ENCODE data around the gene HTR3B.
"Not testable (repeated sequence)": the region's sequence is repeated elsewhere in the genome, so short reads cannot be mapped to it uniquely, and the experiment has no call there.

HTR3B gene

DNA sequence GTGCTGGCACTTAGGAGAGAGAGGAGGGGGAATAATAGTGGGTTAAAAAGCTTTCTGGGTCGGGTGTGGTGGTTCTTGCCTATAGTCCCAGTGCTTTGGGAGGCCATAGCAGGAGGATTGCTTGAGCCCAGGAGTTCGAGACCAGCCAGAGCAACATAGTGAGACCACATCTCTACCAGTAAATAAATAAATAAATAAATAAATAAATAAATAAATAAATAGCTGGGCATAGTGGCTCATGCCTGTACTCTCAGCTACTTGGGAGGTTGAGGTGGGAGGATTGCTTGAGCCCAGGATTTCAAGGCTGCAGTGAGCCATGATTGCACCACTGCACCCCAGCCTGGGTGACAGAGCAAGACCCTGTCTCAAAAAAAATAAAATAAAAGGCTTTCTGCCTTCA is 41.6 kb downstream of the HTR3B start:
- not testable (repeated sequence) for DNase-seq (ENCODE audit: low spot score)

DNA sequence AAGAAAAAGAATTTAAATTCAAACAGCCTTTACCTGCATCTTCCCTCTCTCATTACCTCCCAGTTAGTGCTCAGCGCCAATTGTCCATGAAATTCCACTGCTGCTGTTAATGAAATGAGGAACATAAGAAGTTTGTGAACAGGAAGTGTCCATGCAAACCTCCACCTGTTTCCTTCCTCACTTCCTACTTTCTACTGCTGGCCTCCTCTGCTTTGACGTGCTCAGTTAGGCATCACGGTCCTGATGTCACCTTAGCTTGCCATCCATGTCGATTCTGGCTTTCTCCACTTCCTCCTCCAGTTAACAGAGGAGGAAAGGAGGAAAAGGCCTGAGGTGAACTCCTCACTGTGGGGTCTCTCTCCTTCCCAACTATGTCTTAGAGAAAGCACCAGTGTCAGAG is 43.4 kb downstream of the HTR3B start:
- no peak for DNase-seq (ENCODE audit: low spot score)

DNA sequence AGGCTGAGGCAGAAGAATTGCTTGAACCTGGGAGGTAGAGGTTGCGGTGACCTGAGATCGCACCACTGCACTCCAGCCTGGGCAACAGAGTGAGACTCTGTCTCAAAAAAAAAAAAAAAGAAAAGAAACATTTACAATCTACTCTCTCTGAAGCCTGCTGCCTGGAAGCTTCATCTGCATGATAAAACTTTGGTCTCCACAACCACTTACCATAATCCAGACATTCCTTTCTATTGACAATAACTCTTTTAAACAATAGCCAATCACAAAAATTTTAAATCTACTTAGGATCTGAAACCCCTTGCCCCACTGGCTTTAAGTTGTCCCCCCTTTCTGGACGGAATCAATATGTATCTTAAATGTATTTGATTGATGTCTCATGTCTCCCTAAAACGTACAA is 45.3 kb downstream of the HTR3B start:
- DNase-seq (ENCODE audit: low spot score), result no peak

DNA sequence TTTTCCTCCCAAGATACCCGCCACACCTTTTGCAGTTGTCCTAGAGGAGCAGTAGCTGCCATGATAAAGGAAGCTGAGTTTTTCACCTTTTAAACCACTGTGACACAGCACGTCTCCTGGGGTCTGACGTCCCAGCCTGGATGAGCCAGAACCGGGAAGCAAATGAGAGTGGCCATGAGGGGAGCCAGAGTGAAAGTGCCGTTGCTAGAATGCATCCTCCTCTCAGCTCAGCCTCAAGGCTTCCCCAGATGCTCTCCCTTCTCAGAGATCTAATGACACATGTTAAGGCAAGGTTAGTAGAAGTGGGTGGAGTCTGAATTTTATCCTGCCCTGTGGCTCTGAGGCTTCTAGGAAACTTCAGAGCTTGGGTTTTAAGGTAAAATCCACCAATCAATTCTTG is 46.9 kb downstream of the HTR3B start:
- no peak for DNase-seq (ENCODE audit: low spot score)

DNA sequence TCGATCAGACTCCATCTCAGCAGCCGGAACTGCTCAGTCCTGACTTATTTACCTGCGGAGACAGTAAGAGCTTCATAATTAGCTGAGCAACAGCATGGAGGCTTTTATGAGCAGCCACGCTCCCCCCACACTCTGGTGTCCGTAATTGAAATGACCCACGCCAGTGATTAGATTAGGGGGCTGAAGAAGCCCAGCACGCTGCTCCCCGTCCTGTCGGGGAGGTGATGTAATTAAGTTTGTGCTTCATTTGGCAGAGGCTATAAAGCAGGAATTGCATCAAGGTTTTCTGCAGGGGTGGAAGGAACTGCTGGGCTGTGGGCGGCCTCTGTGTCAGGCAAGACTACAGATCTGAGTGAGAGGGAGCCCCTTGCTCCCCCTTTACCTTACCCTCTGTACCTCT is 47.5 kb downstream of the HTR3B start:
- DNase-seq (ENCODE audit: low spot score), result no peak

DNA sequence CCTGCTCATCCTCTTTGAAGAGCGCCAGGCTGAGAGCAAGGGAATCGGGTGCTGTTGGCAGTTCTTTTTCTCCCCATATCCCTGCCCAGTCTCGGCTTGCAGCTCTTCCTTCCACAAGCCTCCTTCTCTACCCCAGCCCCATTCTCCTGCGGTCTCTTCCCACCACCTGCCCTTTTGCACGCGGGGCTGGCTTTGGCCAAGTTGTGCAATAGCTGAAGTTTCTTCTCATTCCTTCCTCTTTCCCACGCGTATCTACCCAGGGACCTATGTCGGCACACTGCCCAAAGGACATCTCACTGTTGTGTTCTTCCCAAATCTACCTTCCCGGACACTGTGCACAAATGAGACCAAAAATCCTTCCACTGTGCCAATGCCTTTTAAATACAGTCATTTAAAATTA is 48.0 kb downstream of the HTR3B start:
- no peak for DNase-seq (ENCODE audit: low spot score)

DNA sequence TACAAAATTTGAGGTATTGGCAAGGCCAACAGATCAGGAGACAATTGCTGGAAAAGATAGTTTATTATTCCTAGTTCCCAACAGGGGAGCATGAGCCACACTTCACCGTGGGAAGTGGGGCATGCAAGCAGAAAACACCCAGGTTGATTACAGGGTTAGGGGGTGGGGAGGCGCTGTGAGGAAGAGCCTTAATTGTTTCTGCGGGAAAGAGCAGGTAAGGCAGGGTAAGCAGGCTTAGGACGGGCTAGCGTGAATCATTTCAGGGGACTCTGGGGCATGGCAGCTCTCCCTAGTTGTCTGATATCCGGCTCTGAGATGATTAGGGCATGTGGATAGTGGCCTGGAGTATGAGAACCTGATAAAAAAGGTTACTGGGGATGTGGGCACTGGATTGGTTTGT is 49.6 kb downstream of the HTR3B start:
- DNase-seq (ENCODE audit: low spot score), result no peak

DNA sequence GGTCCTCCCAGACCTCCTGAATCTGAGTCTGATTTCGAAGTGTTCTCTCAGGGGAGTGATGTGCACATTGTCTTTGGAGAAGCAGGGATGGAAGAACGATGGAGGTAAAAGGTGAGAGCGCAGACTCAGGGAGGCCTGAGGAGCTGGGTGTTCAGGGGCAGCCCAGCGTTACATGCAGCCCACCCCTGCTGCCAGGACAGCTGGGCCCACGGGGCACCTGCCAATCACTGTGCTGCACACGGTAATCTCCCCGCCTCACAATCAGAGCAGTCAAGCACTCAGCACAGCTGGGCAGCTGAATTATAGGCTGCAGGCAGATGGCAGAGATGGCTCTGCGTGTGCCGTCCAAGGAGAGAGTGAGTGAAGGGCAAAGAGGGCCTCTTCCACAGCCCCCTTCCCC is 52.4 kb downstream of the HTR3B start:
- DNase-seq (ENCODE audit: low spot score), result no peak

DNA sequence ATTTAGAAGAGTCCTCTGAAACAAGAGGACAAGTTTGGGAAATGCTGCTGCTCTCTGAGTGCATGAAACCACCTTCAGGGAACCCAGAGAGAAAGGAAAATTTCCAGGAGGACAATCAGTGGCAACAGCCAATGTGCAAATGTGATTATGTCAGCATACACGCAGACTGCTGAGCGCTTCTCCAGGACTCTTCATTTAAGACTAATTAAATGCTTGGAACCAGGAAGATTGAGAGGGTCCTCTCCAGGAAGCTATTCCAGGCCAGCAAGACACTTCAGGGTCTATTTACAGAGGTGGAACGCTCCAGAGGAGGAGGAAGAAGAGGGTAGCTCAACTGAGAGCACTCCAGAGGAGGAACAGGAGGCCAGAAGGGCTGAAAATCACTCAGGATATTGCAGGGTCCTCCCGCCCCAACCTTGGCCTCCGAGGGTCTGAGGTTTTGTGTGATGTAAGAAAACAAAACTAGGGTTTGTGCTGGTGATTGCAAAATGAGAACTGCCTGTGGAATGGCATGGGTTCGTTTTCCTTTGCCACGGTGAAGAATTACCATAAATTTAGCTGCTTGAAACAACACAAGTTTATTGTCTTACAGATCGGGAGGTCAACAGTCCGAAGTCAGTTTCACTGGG is 56.2 kb downstream of the HTR3B start:
- DNase-seq (ENCODE audit: low spot score), result no peak

DNA sequence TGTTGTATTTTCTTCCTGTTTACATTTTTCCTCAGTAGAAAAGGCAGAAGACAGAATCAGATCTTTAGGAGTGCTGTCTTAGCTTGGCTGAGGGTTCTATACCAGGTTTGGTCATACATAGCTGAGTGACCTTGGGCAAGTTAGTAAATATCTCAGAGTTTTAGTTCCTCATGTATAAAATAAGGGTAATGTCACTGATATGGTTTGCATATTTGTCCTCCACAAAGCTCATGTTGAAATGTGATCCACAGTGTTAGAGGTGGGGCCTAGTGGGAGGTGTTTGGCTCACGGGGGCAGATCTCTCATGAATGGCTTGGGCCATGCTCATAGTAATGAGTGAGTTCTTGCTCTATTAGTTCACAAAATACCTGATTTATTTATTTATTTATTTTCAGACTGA is 62.8 kb downstream of the HTR3B start:
- DNase-seq (ENCODE audit: low spot score), result no peak

DNA sequence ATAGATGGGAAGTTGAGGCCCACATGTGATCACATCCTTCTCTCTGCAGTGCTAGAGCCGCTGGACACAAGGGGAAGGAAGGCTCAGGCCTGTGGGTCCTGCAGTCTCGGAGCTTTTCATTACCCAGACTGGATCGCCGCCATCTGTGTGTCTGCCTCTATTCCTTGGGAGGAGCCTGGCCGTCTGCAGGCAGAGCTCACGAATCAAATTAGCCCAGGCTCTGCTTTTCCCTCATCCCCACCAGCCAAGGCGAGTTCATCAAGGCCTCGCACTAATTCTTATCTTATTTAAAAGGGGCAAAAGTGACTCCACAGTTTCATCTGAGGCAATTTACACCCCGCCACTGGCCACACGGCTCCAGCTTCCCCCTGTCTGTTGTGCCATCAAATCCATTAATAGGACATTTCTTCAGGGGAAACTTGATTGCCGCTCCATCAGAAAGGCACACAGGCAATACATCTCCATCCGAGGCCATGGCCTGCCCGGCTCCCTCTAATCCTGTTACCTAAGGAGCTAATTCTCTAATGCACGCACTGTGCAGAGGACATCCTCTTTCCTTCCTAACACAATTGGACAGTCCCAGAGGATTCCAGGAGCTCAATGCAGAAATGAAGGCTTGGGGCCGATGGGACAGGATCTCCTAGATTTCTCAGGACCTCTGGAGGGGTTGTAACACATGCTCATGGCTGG is 67.1 kb downstream of the HTR3B start:
- DNase-seq (ENCODE audit: low spot score), result no peak

DNA sequence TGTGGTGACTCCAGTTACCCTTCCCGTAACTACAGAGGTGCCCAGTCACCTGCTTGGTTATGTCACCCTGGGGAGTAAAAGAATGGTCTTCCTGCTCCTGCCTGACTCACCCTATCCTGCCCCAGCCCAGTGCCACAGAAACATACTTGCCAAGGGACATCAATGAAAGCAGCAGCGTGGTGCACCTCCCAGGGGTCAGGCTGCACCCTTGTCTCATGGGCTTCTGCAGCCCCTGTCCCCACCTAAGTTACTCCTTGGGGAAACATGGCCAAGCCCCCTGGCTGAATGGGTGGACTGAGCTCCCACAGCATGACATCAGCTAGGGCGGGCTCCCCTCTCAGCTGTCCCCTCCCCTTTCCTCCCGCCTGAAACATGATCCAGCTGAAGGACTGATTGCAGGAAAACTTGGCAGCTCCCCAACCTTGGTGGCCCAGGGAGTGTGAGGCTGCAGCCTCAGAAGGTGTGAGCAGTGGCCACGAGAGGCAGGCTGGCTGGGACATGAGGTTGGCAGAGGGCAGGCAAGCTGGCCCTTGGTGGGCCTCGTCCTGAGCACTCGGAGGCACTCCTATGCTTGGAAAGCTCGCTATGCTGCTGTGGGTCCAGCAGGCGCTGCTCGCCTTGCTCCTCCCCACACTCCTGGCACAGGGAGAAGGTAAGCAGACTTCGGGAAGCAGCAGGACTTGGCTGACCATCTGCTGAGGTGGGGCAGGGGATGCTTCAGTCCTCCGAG is 70.3 kb downstream of the HTR3B start, which contains the start of gene HTR3A:
TSS of gene HTR3A (plus strand) at position 368 of the 730 bp plus-strand sequence. CDS start at position 586, 218 bp downstream.
- DNase-seq (ENCODE audit: low spot score), result no peak

DNA sequence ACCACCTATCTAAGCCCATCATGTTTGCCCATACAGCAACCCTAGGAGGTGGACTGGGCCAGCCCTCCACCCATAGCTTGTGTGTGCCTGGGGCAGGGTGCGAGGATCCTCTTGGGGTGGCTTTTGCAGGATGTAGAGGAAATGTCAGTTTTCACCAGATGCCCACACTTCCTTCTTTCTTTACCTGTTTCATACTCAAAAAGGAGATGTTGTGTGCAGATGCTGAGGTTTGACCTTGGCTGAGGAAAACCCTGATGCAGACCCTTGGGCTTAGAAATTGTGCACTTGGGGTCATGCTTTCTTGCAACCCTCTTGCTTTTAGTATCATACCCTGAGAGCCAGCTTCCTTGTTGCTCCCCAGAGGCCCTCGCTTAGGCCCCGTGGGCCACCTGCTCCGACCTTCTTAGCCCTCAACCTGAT is 72.5 kb downstream of the HTR3B start:
- DNase-seq (ENCODE audit: low spot score), result no peak

DNA sequence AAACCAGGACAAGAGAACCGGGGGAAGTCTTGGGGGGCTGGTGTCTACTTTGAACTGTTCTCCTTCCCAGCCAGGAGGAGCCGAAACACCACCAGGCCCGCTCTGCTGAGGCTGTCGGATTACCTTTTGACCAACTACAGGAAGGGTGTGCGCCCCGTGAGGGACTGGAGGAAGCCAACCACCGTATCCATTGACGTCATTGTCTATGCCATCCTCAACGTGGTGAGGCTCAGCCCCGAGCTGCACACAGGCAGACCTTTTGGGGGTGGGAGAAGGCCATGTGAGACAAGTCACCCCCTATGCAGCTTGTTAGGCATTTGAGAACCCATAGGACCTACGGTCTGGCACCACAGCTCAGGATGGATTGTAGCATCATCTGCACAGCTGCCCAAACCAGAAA is 73.1 kb downstream of the HTR3B start:
- DNase-seq (ENCODE audit: low spot score), result no peak

DNA sequence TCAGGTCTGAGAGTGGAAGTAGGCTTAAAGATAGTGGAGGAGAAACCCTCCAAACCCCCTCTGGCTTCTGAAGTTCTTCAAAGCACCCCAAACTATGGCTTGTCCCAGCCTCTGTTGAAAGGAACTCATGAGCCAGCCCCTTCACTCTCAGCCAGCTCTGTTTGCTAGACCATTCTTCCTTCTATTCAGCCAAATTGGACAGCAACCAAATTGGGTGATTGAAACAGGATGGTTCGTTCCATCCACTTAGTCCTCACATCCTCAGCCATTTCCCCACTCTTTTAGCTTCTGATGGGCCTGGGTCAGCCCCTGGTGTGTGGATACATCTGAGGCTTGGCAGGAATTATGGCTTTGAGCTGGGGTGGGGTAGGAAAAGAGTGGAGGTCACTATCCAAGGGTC is 74.8 kb downstream of the HTR3B start:
- DNase-seq (ENCODE audit: low spot score), result no peak

DNA sequence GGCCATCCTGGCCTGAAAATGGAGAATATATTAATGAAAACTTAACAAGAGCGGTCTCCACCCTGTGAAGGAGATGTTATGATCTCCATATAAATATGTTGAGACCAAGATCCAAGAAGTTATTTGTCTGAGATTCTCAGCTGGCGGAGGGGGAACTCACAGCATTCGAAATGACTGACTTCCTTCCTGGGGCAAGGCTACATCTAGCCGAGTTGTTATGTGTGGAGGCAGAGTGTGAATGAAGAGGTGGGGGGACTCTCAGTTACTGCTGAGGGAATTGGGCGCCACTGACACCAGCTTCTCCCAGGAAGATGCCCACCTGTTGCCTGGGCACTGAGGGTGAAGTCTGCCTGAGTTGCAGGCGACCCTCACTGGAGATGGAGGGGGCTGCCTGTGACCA is 76.2 kb downstream of the HTR3B start:
- DNase-seq (ENCODE audit: low spot score), result no peak

DNA sequence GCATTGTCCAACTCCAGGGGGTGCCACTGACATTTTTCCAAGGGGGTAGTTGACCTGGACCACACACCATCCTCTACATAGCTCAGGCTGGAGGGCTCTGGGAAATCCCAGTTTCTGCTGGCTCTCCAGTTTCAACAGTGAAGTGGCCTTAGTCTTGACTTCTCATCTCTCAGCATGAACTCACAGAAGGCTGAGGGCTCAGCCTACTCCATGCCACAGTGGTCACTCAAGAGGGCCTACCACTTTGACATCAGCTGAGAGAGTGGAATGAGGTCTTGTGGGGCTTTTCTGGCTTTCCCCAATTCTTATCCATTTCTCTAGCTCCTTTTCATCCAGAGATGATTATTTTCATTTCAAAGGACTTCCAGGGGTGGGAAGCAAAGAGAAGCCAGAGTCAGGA is 77.7 kb downstream of the HTR3B start:
- DNase-seq (ENCODE audit: low spot score), result no peak

DNA sequence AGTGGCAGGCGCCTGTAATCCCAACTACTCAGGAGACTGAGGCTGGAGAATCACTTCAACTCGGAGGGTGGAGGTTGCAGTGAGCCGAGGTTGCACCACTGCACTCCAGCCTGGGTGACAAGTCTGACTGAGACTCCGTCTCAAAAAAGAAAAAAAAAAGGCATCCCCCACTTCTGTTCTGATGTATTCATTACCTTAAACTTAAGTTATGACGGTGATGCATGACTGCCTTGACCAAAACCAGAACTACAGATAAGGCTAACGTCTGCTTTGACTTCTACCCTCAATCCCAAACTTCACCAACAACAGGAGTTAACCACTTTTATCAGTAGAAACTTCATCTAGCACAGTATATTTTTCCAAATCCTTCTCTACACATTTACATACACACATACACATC is 80.2 kb downstream of the HTR3B start:
- DNase-seq (ENCODE audit: low spot score), result no peak

DNA sequence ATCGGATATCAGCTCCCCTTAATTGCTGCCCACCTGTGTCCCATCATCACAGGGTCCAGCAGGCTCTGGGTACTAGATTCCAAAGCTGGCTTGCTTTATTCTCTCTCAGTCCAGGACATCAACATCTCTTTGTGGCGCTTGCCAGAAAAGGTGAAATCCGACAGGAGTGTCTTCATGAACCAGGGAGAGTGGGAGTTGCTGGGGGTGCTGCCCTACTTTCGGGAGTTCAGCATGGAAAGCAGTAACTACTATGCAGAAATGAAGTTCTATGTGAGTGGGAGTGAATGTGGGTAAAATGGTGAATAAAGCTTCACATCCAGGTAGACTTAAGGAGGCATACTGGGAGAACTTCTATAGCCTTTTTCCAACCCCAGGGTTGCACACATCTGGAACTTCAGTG is 81.3 kb downstream of the HTR3B start:
- no peak for DNase-seq (ENCODE audit: low spot score)

DNA sequence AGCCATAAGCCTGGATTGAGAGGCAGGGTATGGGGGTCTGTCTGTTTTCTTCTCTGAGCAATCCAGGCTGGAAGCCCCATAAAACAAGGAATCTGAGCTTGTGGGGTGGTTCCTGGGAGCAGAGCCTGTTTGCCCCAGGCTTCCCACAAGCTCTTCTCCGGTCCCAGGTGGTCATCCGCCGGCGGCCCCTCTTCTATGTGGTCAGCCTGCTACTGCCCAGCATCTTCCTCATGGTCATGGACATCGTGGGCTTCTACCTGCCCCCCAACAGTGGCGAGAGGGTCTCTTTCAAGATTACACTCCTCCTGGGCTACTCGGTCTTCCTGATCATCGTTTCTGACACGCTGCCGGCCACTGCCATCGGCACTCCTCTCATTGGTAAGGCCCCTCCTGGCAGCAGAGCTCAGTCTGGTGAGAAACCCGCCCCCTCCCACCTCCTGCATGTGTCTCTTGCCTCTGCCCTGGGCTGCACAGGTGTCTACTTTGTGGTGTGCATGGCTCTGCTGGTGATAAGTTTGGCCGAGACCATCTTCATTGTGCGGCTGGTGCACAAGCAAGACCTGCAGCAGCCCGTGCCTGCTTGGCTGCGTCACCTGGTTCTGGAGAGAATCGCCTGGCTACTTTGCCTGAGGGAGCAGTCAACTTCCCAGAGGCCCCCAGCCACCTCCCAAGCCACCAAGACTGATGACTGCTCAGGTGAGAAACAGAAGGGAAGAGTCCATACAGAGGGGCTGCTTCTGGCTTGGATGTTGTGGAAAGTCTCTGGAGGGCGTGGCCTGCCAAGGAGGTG is 82.0 kb downstream of the HTR3B start:
- no peak for DNase-seq (ENCODE audit: low spot score)

DNA sequence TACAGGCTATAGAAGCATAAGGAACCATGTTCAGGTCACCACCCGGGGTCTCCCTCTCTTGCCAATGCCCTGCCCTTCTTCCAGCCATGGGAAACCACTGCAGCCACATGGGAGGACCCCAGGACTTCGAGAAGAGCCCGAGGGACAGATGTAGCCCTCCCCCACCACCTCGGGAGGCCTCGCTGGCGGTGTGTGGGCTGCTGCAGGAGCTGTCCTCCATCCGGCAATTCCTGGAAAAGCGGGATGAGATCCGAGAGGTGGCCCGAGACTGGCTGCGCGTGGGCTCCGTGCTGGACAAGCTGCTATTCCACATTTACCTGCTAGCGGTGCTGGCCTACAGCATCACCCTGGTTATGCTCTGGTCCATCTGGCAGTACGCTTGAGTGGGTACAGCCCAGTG is 84.8 kb downstream of the HTR3B start:
- no peak for DNase-seq (ENCODE audit: low spot score)

DNA sequence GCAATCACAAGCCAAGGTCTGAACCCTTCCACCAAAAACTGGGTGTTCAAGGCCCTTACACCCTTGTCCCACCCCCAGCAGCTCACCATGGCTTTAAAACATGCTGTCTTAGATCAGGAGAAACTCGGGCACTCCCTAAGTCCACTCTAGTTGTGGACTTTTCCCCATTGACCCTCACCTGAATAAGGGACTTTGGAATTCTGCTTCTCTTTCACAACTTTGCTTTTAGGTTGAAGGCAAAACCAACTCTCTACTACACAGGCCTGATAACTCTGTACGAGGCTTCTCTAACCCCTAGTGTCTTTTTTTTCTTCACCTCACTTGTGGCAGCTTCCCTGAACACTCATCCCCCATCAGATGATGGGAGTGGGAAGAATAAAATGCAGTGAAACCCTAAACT is 85.3 kb downstream of the HTR3B start:
- DNase-seq (ENCODE audit: low spot score), result no peak

DNA sequence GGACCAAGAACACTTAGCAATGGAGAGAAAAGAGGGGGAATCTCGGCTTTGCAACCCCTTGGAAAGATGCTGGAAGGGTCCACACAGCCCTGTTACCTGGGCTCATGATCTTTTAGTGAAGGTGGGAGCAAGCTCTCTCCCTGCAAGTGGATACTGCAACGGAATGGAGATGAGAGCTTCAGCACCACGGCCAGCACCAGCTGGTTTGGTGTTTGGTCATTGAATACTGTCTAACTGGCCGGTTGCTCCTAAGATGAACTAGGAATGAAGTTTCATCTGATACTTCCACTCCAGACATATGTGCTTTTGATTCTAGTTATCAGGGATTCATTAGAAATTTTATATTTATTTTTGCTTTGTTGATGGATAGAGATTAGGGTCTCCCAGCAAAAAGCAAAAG is 86.6 kb downstream of the HTR3B start:
- DNase-seq (ENCODE audit: low spot score), result no peak

All from left forelimb (tissue), 1 donor.